HCT116 (cell line): ENCODE data around the gene SLC4A7.

ENCODE experiments used
- CTCF ChIP-seq, 3 experiments: fragments of 200-600 bp in 1 of 3; sonication (generic) in 1 of 3; IDR thresholded peaks in 2 of 3; conservative IDR thresholded peaks in 1 of 3; 2 replicates each; pipeline ENCODE4 v1.5.1; 2012 to 2017; ENCODE audit warnings: low read depth in 2 of 3, low read length in 2 of 3, antibody characterized with exemption in 1 of 3, borderline replicate concordance in 1 of 3, control low read depth in 1 of 3, mild to moderate bottlenecking in 1 of 3, mixed read lengths in 1 of 3, mixed run types in 1 of 3, moderate library complexity in 1 of 3; ENCODE audit not compliant: insufficient read depth in 1 of 3
- EGR1 ChIP-seq: IDR thresholded peaks from 2 replicates; pipeline ENCODE4 v1.6.1; 2012; ENCODE audit warnings: low read depth
- EZH2 ChIP-seq: fragments of 200-600 bp; sonication (generic); IDR thresholded peaks from 2 replicates; pipeline ENCODE4 v1.6.1; 2017; ENCODE audit warnings: antibody characterized with exemption, mixed run types
- FOSL1 ChIP-seq: IDR thresholded peaks from 2 replicates; pipeline ENCODE4 v1.6.1; 2012; ENCODE audit warnings: low read depth
- POLR2A ChIP-seq: IDR thresholded peaks from 2 replicates; pipeline ENCODE4 v1.7.0; 2011; ENCODE audit warnings: borderline replicate concordance; ENCODE audit not compliant: insufficient read depth, insufficient read length; ENCODE audit errors: extremely low read depth
- POLR2AphosphoS5 ChIP-seq: IDR thresholded peaks from 2 replicates; pipeline ENCODE4 v1.6.1; 2011; ENCODE audit warnings: mild to moderate bottlenecking, low read depth, low read length, moderate library complexity
- SIN3A ChIP-seq: IDR thresholded peaks from 2 replicates; pipeline ENCODE4 v1.6.1; 2012; ENCODE audit warnings: low read depth
- SP1 ChIP-seq: IDR thresholded peaks from 2 replicates; pipeline ENCODE4 v1.6.1; 2012; ENCODE audit warnings: low read depth
- ZFX ChIP-seq: fragments of 450-650 bp; IDR thresholded peaks from 2 replicates; pipeline ENCODE4 v1.6.1; 2017
- TF ChIP-seq, protein P1 (sequence below): IDR thresholded peaks from 2 replicates; pipeline ENCODE4 v1.6.1; 2012; ENCODE audit warnings: low read depth

DNA sequence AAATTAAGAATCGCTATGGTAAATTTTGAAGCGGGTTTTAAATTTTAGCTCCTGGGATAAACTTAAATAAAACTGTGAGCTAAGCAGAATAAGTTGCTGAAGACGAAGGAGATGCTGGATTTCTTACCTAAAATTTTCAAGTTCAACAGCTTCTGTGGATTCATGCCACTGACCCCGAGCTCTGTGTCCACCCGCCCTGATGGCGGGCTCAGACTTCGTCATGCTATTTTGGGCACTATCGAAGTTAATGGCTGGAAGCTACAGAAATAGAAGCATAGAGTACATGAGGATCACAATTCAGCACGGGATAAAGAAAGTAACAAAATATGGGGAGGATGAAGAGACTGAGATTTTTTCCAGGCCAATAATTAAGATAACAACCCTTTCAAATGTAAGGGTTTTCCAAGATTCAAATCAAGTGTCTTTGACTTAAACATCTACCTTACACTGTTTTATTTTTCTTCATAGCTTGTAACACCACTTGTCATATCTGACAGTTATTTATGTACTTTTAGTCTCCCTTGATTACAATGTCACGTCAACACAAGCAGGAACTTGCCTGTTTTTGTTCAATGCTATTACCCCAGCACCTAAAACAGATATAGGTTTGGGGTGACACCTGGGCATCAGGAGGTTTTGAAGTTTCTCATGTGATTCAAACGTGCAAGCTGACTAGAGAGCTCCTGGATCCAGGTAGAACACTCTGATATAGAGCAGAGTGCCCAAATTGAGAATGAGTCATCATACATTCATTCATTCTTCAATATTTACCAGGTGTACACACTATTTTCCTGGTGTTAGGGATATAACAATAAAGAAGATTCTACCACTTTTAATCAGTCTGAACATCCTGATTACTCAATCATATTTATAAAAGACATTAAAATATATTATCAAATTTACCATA lies 138.0 kb downstream of the SLC4A7 start:
- TF ChIP-seq CTCF (IDR thresholded peaks at IDR 0.05 in 2 of 3, conservative IDR thresholded peaks at IDR 0.05 in 1 of 3; ENCODE audit: borderline replicate concordance in 1 of 3, insufficient read depth in 1 of 3, low read depth in 2 of 3, low read length in 2 of 3) (no peak), POLR2A (no peak), POLR2AphosphoS5 (no peak), ZFX (no peak), EZH2 (no peak), FOSL1 (no peak), EGR1 (no peak), SP1 (no peak), SIN3A (no peak)
- TF ChIP-seq, protein P1, sequence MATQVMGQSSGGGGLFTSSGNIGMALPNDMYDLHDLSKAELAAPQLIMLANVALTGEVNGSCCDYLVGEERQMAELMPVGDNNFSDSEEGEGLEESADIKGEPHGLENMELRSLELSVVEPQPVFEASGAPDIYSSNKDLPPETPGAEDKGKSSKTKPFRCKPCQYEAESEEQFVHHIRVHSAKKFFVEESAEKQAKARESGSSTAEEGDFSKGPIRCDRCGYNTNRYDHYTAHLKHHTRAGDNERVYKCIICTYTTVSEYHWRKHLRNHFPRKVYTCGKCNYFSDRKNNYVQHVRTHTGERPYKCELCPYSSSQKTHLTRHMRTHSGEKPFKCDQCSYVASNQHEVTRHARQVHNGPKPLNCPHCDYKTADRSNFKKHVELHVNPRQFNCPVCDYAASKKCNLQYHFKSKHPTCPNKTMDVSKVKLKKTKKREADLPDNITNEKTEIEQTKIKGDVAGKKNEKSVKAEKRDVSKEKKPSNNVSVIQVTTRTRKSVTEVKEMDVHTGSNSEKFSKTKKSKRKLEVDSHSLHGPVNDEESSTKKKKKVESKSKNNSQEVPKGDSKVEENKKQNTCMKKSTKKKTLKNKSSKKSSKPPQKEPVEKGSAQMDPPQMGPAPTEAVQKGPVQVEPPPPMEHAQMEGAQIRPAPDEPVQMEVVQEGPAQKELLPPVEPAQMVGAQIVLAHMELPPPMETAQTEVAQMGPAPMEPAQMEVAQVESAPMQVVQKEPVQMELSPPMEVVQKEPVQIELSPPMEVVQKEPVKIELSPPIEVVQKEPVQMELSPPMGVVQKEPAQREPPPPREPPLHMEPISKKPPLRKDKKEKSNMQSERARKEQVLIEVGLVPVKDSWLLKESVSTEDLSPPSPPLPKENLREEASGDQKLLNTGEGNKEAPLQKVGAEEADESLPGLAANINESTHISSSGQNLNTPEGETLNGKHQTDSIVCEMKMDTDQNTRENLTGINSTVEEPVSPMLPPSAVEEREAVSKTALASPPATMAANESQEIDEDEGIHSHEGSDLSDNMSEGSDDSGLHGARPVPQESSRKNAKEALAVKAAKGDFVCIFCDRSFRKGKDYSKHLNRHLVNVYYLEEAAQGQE, result no peak
